Kidney (tissue), 14 donors: Measurements from ENCODE around the gene USP6. TPM values are rescaled to one million over a fixed set of nuclear protein-coding genes. Genes with fewer than 3 reads are reported as not detected.
A peak's percentile ranks its signal among the peaks of the same experiment; 100 is the strongest.
"Not testable (repeated sequence)": the region's sequence is repeated elsewhere in the genome, so short reads cannot be mapped to it uniquely, and the experiment has no call there.

Experiments
- DNase-seq, 5 donors: peaks; one replicate each; pipeline ENCODE4 v3.0.0-alpha.2; 2013 to 2020
- FAIRE-seq: peaks from 2 replicates; lab custom pipeline; 2012; peaks lifted over from hg19 to GRCh38; lab: Jason Lieb, UNC
- H3K27ac ChIP-seq, 2 donors: one replicate each; pipeline ENCODE4 v1.7.0; 2013; ENCODE audit warnings: low read depth in 2 of 2, low read length in 2 of 2, inconsistent platforms in 1 of 2
- H3K27me3 ChIP-seq: one replicate; pipeline ENCODE4 v1.7.1; 2013; ENCODE audit warnings: low read length, inconsistent platforms; ENCODE audit not compliant: control insufficient read depth, insufficient read depth
- H3K36me3 ChIP-seq, 3 donors: one replicate each; pipeline versions ENCODE4 v1.7.0 to v1.7.1; 2013; ENCODE audit warnings: low read length in 3 of 3, control low read depth in 1 of 3, inconsistent platforms in 1 of 3; ENCODE audit not compliant: insufficient read depth in 3 of 3, control insufficient read depth in 2 of 3
- H3K4me1 ChIP-seq, 3 donors: one replicate each; pipeline versions ENCODE4 v1.7.0 to v1.7.1; 2013; ENCODE audit warnings: low read length in 3 of 3, inconsistent platforms in 1 of 3, low read depth in 1 of 3; ENCODE audit not compliant: control insufficient read depth in 2 of 3, insufficient read depth in 2 of 3
- H3K4me3 ChIP-seq, 3 donors: one replicate each; pipeline versions ENCODE4 v1.7.0 to v1.8.1; 2013; ENCODE audit warnings: low read length in 3 of 3, control low read depth in 1 of 3, inconsistent platforms in 1 of 3
- H3K9ac ChIP-seq, 3 donors: one replicate each; pipeline versions ENCODE4 v1.7.0 to v1.7.1; 2013; ENCODE audit warnings: low read length in 3 of 3, control low read depth in 1 of 3, inconsistent platforms in 1 of 3
- H3K9me3 ChIP-seq, 3 donors: one replicate each; pipeline versions ENCODE4 v1.7.0 to v1.7.1; 2013; ENCODE audit warnings: low read length in 3 of 3, control low read depth in 1 of 3, inconsistent platforms in 1 of 3; ENCODE audit not compliant: control insufficient read depth in 2 of 3, insufficient read depth in 1 of 3
- intact Hi-C: fragments of 100-400 bp; cut with DNase I; formaldehyde crosslinking; loops from one replicate; pipeline ENCODE4 v1.11.1; 2022
- polyA plus RNA-seq: library from polyadenylated mRNA; stranded (reverse); fragments of 350-450 nt; fragmentation: Illumina TruSeq; extraction: RNeasy Lipid Tissue Mini Kit (QIAGEN cat#74804); gene quantifications from one replicate; pipeline ENCODE4 v1.2.3, GENCODE V29; 2014; ENCODE audit warnings: low read depth, low replicate concordance; ENCODE audit not compliant: insufficient read depth
- total RNA-seq: library from RNA; stranded (reverse); fragmentation: NEBNext Ultra II Directional; extraction: Animal tissue kit (Norgen Biotek cat#: 25700); gene quantifications from one replicate; pipeline ENCODE4 v1.2.1, GENCODE V29; 2021
- TF ChIP-seq, protein P1 (sequence below): IDR thresholded peaks from 3 replicates; pipeline ENCODE4 v1.5.1; 2012; ENCODE audit warnings: mild to moderate bottlenecking, moderate library complexity, borderline replicate concordance; ENCODE audit not compliant: insufficient read depth; ENCODE audit errors: extremely low read depth
- donor health status: control.
- donor health status: control.
- donor health status: control.
- donor health status: control.
- donor health status: control.
- donor health status: DM: yes; HTN: yes; CAD: no.
- donor health status: Normal renal cell carcinoma (clear cell type).

USP6 gene
- total and polyA plus RNA-seq, 2 donors from 2014 or later: 0.06 to 0.19 TPM

DNA sequence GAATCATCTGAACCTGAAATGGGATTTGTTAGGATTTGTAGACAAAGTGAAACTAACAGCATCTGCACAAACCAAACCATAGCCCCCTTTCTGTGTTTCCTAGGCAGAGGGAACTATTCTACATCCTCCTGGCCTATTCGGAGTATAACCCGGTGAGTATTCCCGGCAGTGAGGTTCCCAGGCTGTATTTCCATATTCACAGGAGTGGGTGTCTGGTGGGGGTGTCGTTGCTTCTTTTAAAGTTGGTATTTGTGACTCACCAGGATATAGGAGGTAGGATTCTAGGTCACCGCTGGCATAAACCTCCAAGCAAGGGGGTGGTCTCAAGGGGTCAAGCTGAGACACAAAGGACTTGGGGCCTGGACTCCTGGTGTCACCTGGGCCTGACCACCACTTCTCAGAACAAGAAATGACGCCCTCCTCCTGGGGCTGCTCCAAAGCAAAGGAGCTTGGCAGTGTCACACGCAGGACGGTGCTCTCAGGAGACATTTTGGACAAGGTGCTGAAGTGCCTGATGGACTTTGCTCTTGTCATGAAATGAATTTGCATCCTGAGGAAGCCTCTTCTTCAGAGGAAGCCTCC, 19.4 kb downstream of the USP6 start:
- DNase-seq: peak in 1 of 5 donors; percentile 5
- H3K9me3 ChIP-seq, H3K4me3 ChIP-seq, H3K27me3 ChIP-seq, FAIRE-seq, intact Hi-C loops, H3K36me3 ChIP-seq, H3K9ac ChIP-seq, H3K4me1 ChIP-seq, H3K27ac ChIP-seq: not testable (repeated sequence)

DNA sequence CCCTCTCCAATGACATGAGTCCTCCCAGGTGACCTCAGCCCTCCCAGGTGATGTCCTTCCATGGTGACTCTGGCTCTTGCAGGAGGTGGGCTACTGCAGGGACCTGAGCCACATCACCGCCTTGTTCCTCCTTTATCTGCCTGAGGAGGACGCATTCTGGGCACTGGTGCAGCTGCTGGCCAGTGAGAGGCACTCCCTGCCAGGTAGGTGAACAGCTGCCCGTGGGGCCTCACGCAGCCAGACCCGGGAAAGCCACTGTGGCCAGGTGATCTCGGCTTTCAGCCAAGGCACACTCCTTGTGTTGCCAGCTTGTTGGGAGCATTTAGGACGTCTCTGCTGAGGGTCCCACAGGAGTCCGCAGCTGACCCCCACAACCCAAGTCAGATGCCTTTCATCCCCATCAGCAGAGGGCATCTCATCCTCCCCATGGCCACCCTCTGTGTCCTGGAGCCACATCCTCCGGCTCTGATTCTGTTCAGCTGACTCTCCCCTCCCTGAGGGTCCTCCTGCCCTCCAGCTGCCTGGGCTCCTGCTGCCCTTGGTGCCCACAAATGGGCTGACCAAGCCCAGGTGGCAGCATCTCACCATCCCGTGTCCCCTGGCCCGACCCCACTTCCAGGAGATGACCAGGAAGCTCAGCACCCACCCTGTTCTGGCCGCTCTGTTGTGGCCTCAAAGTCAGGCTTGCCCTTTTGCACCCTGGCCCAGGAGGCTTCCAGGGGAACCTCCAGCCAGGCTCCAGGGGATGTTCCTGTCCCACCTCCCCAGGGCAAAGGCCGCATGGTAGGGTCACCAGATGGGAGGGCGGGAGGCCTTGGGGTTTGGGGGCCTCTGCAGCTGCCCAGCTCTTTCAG, 20.1 kb downstream of the USP6 start:
- Histone ChIP-seq H3K27ac (no peak overlapping the region), H3K4me1 (no peaks in the 10 kb centered on the region), H3K27me3 (no peaks in the 10 kb centered on the region), H3K9ac (no peak overlapping the region), H3K36me3 (no peaks in the 10 kb centered on the region), H3K9me3 (no peaks in the 10 kb centered on the region), H3K4me3 (no peak overlapping the region)
- TF ChIP-seq, protein P1, sequence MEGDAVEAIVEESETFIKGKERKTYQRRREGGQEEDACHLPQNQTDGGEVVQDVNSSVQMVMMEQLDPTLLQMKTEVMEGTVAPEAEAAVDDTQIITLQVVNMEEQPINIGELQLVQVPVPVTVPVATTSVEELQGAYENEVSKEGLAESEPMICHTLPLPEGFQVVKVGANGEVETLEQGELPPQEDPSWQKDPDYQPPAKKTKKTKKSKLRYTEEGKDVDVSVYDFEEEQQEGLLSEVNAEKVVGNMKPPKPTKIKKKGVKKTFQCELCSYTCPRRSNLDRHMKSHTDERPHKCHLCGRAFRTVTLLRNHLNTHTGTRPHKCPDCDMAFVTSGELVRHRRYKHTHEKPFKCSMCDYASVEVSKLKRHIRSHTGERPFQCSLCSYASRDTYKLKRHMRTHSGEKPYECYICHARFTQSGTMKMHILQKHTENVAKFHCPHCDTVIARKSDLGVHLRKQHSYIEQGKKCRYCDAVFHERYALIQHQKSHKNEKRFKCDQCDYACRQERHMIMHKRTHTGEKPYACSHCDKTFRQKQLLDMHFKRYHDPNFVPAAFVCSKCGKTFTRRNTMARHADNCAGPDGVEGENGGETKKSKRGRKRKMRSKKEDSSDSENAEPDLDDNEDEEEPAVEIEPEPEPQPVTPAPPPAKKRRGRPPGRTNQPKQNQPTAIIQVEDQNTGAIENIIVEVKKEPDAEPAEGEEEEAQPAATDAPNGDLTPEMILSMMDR: no peak
- FAIRE-seq (no peak), DNase-seq (peak in 1 of 5 donors; percentile 16)
- intact Hi-C loops: no loop called here

DNA sequence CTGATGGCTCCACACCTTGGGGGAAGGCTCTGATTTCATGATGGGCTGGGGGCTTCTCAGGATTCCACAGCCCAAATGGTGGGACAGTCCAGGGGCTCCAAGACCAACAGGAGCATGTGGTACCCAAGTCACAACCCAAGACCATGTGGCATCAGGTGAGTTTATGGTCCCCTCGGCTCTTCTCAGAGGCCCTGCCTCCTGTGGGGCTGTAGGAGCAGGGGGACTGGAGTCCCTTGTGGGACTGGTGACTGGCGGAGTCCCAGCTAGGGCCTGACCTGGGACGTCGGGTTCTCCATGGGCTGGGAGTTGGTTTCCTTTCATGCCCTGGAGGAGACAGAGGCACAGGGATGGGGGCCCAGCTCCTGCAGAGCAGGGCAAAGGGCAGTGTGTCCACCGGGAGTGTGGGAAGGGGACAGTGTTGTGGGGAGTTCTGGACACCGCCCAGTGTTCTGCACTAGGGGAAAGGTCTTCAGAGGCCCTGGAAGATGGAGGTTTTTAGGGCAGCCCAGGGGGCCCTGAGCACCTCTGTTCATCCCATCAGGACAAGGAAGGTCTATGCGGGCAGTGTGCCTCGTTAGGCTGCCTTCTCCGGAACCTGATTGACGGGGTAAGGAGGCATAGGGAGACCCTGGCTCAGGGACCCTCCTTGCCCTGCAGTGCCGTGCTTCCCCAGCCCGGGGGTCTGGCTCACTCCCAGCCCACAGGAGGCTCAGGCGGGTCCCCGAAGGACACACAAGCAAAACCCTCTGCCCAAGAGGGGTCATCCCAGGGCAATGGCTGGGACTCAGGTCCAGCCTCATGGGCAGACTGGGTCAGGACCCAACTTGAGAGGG, 21.0 kb downstream of the USP6 start:
- H3K36me3 ChIP-seq: not testable (repeated sequence)

DNA sequence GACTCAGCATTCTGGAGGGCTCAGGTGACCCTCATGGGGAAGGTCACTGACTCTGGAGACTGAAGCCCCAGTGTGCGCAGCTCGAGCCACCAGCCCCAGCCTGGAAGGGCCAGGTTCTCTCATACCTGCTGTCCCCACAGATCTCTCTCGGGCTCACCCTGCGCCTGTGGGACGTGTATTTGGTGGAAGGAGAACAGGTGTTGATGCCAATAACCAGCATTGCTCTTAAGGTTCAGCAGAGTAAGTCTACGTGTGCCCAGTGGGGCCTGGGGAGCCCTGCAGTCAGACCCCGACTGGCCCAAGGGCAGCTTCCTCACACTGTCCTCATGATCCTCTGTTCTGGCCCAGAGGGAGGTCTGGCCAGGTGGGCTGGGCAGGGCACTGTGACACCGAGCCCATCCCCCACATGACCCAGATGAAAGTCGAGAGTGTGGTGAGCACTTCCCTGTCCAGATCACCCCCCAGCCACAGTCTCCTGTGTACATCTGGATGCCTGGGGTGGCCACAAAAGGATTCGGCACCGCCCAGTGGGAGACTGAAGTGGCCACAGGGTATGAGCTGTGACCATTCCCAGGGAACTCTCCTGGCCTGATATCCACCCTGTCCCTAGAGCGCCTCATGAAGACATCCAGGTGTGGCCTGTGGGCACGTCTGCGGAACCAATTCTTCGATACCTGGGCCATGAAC, 21.8 kb downstream of the USP6 start:
- H3K27ac ChIP-seq, H3K36me3 ChIP-seq, H3K9me3 ChIP-seq, H3K4me1 ChIP-seq, H3K27me3 ChIP-seq, H3K9ac ChIP-seq, intact Hi-C loops, FAIRE-seq, H3K4me3 ChIP-seq: not testable (repeated sequence)
- DNase-seq: peak in 1 of 5 donors; percentile 13

More for the DNA sequence above, 21.0 kb downstream of the USP6 start:
- peak in 1 of 5 donors; percentile 13 for DNase-seq
- H3K9ac ChIP-seq, H3K27me3 ChIP-seq, H3K4me1 ChIP-seq, intact Hi-C loops, FAIRE-seq, H3K4me3 ChIP-seq, H3K27ac ChIP-seq, H3K9me3 ChIP-seq: not testable (repeated sequence)

DNA sequence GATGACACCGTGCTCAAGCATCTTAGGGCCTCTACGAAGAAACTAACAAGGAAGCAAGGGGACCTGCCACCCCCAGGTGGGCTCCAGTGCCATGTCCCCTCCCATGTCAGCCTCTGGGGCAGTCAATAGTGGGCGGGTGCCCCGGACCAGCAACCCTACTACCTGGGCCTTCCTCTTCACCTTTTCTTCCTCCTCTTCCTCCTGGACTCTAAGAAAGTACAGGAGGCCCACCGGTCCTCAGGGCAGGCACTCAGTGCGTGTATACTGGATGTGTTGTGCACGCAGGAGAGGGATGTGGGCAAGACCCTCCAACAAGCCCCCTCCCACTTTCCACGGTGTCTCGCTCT, 22.3 kb downstream of the USP6 start:
- H3K4me3 ChIP-seq, H3K9me3 ChIP-seq, FAIRE-seq, intact Hi-C loops, H3K36me3 ChIP-seq, H3K27me3 ChIP-seq, H3K4me1 ChIP-seq, H3K9ac ChIP-seq, H3K27ac ChIP-seq: not testable (repeated sequence)
- peak in 1 of 5 donors; percentile 21 for DNase-seq
